ENCODE results near the gene RHBDL1. TPM values are rescaled to one million over a fixed set of nuclear protein-coding genes. Genes with fewer than 3 reads are reported as not detected.

Gene RHBDL1
- 1 to 10 TPM; 2.9 to 5.4 TPM for total RNA-seq

DNA sequence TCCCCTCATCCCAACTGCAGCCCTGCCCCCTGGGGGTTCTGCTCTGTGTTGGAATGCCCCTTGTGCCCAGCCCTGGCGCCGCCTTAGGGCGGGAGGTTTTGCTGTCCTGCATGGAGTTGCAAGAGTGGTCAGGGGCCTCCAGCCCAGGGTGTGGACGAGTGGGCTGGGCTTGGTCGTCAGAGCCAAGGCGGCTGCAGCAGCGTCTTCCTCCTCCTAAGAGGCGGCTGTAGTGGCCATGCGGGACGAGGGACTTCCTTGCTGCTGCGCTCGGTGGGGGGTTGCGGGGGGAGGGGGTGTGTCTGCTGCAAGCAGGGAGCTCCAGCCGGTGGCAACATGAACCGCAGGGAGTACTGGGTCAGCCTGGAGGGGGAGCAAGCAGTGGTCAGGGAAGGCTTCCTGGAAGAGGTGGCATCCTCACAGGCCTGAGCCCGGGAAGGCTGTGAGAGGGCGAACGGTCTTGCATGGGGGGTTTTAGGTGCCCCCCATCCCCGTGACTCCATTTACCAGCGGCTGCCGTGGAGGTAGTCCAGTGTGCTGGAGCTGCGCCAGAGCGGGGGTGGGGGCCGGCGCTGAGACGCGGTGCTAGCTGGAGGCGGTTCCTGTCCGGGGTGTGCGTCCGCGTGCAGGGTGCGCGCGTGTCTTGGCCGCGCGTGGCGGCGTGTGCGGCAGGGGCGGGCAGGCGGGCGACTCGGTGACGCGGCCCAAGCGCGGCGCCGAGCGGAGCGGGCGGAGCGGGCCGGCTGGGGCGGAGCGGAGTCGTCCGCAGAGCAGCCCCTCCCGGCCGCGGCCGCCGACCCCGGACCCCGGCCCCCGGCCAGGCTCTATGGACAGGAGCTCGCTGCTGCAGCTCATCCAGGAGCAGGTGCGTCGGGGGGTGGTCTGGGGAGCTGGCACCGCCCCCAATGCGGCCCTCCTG lies at the start of gene RHBDL1:
Gene RHBDL1, plus strand, starts transcription at position 704 of the 916 bp plus-strand sequence. Its CDS starts 120 bp downstream, at position 824.
- Mint-ChIP-seq H3K9me3 (no peaks in the 10 kb centered on the region), H3K36me3 (ENCODE audit: low read depth) (peaks cover 22% of the 10 kb centered on the region), H3K27me3 (no peaks in the 10 kb centered on the region), H3K4me3 (no peak within 1 kb of the TSS), H3K4me1 (no peaks in the 10 kb centered on the region), H3K27ac (no peak within 1 kb of the TSS)
- no peak for ATAC-seq (replicated peaks)

DNA sequence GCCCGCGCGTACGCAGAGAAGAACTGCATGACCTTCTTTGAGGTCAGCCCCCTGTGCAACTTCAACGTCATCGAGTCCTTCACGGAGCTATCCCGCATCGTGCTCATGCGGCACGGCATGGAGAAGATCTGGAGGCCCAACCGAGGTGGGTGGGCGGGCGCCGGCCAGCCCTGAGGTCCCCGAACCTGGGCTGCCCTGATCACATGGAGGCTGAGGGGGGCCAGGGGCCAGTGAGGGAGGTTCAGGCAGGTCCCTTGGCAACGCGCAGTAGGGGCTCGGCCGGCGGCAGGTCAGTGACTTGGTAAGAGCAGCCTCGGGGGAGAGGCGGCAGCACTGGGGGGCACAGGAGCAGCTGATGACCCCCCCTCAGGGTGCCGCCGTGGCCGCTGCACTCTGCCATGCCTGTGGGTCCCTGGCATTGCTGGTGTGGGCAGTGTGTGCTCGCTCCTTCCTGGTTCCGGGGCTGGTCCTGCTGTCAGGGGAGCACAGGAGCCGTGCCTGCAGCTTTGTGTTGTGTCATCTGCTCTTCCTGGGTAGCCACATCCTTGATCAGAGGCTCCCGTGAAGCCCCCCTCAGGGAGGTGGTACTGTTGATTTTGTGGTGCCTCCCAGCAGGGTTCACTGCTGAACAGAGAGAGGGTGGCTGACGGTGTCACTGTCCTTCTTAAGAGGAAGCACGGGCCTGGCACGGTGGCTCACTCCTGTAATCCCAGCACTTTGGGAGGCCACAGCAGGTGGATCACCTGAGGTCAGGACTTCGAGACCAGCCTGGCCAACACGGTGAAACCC lies 49.3 kb upstream of the RHBDL1 start:
- no peak overlapping the region for H3K27ac Mint-ChIP-seq
- no peaks in the 10 kb centered on the region for H3K4me1 Mint-ChIP-seq
- ATAC-seq (replicated peaks) = no peak
- no peak overlapping the region for H3K4me3 Mint-ChIP-seq
- H3K27me3 Mint-ChIP-seq = no peaks in the 10 kb centered on the region
- H3K36me3 Mint-ChIP-seq (ENCODE audit: low read depth) = no peaks in the 10 kb centered on the region
- no peaks in the 10 kb centered on the region for H3K9me3 Mint-ChIP-seq

DNA sequence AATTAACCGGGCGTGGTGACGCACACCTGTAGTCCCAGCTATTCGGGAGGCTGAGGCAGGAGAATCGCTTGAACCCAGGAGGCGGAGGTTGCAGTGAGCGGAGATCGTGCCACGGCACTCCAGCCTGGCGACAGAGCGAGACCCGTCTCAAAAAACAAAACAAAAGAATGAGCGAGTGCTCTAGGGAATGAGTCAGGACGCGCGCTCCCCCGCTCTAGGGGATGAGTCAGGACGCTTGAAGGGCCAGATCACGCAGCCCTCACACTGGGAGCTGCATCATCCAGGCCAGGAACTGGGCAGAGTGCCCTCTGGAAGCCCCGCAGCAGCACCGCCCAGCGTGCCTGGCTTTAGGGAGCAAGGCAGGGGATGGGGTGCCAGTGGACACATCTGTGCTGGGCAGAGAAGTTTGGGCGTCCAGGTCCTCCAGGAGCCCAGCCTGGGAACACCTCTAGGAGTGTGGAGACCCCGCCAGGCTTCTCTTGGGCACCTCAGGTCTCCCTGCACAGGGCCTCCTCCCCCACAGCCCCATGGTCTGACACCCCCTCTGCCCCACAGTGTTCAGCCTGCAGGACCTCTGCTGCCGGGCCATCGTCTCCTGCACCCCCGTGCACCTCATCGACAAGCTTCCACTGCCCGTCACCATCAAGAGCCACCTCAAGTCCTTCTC lies 48.6 kb upstream of the RHBDL1 start:
- no peaks in the 10 kb centered on the region for H3K36me3 Mint-ChIP-seq (ENCODE audit: low read depth)
- H3K4me1 Mint-ChIP-seq = no peaks in the 10 kb centered on the region
- H3K4me3 Mint-ChIP-seq = no peak overlapping the region
- ATAC-seq (replicated peaks) = no peak
- no peak overlapping the region for H3K27ac Mint-ChIP-seq
- H3K27me3 Mint-ChIP-seq = no peaks in the 10 kb centered on the region
- no peaks in the 10 kb centered on the region for H3K9me3 Mint-ChIP-seq

DNA sequence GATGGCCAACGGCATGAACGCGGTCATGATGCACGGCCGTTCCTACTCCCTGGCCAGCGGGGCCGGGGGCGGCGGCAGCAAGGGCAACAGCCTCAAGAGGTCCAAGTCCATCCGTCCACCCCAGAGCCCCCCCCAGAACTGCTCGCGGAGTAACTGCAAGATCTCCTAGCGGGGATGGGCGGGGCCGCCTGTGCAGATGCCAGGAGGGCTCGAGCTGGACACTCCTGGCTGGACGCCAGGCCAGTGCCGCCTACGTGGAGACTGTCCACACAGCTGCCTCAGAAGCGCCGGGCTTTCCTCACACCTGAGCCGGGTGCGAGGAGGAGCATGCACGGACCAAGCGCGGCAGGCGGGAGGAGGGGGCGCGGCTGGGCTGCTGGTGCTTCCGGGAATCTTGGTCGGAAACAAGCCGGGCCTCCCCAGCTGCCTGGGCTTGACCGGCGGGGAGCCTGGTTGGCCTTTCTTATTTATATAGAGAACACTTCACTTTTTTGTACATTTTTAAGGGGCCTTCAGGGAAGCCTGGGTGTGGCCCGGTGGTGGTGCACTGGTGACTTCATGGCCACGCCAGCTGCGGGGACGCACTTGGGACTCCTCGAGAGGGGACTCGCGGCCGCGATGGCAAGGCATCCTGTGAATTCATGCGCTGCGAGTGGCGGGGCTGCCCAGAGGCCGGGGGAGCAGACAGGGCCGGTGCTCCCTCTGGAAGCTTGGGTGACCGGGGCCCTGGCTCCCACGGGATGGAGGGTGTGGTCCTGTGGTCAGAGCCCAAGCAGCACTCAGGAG lies 47.8 kb upstream of the RHBDL1 start:
- Mint-ChIP-seq H3K4me3 (no peak overlapping the region), H3K27ac (no peak overlapping the region), H3K36me3 (ENCODE audit: low read depth) (no peaks in the 10 kb centered on the region), H3K9me3 (no peaks in the 10 kb centered on the region), H3K4me1 (no peaks in the 10 kb centered on the region), H3K27me3 (no peaks in the 10 kb centered on the region)
- ATAC-seq (replicated peaks) = no peak

DNA sequence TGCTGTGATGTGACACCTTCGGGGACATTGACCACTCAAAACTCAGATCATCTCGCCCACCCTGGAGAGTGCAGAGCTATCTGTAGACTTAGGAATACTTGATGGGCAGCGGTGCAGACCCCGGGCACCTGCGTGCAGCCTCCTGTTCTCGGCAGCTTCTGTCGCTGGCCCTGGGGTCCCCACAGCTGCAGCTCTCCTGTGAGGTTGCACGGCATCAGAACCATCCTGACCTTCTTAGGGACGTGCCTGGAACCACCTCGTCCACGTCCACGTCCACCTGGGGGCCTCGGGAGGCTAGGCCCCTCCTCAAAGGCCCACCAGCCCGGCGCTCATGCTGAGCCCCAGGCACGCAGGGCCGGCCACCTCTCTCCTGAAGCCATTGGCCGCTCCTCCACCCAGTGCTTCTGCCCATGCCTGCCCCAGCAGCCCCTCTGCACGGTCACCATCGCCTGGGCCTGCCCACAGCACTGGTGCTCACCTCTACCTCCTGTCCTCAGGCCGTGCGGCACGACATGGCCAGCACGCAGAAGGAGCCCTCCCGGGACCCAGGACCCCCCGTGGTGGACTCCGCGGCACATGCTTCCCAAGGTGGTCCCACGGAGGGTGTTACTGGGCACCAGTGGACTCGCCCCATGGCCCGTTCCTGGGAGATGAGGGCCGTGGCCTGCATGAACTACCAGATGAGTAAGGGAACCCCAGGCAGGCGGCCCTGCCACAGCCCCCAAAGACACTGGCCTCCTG lies 47.0 kb upstream of the RHBDL1 start:
- ATAC-seq (replicated peaks) = no peak
- no peaks in the 10 kb centered on the region for H3K36me3 Mint-ChIP-seq (ENCODE audit: low read depth)
- no peaks in the 10 kb centered on the region for H3K9me3 Mint-ChIP-seq
- no peak overlapping the region for H3K4me3 Mint-ChIP-seq
- H3K27me3 Mint-ChIP-seq = no peaks in the 10 kb centered on the region
- H3K27ac Mint-ChIP-seq = no peak overlapping the region
- no peaks in the 10 kb centered on the region for H3K4me1 Mint-ChIP-seq

DNA sequence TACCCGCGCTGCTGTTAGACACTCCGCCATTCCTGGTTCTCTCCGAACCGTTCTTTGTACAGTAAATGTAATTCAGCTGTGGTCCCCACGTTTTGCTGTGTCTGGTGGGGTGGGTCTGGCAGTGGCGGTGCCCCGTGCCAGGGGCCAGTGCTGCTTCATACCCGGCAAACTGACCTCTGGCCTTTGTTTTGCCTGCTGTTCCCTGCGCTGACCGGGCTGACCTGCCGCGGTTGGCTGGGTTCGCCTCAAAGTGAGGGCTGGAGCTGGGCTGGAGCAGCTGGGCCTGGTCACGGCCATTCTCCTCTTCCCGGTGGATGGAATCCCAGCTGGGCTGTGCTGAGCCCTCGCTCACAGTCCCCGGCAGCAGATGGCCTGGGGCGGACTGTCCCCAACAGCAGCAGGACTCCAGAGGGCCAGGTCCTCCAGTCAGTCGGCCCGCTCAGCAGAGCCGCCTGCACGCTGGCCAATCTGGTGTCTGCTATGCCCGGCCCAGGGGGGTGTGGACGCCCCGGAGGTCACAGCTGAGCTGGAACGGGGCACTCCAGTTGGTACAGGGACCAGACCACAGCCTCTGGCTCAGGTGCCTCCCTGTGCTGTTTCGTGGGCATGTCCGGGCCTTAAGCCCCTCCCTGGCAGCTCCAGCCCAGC lies 46.2 kb upstream of the RHBDL1 start:
- no peaks in the 10 kb centered on the region for H3K4me1 Mint-ChIP-seq
- H3K9me3 Mint-ChIP-seq = no peaks in the 10 kb centered on the region
- H3K36me3 Mint-ChIP-seq (ENCODE audit: low read depth) = peaks cover 4% of the 10 kb centered on the region
- no peak for ATAC-seq (replicated peaks)
- H3K27ac Mint-ChIP-seq = no peak overlapping the region
- H3K4me3 Mint-ChIP-seq = no peak overlapping the region
- no peaks in the 10 kb centered on the region for H3K27me3 Mint-ChIP-seq

DNA sequence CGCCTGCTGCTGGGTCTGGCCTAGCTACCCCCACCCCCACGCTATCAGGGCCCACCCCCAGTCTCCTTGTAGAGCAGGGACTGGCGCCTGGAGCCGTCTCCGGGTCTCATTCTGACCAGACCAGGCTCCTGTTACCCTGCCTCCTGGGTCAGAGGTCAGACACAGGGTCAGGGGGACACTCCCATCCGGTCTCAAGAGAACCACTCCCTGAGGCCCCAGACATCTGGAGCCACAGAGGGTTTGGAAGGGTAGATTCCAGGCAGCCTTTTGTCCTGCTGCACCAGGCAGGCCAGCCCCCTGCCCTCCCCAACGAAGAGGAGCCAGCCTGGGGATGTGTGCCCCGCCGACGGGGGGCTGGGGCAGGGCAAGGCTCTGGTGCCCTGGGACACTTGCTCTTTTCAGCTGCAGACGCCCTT lies 45.6 kb upstream of the RHBDL1 start:
- no peak for ATAC-seq (replicated peaks)
- no peak overlapping the region for H3K4me3 Mint-ChIP-seq
- no peaks in the 10 kb centered on the region for H3K9me3 Mint-ChIP-seq
- H3K4me1 Mint-ChIP-seq = no peaks in the 10 kb centered on the region
- peaks cover 7% of the 10 kb centered on the region for H3K36me3 Mint-ChIP-seq (ENCODE audit: low read depth)
- no peaks in the 10 kb centered on the region for H3K27me3 Mint-ChIP-seq
- no peak overlapping the region for H3K27ac Mint-ChIP-seq

DNA sequence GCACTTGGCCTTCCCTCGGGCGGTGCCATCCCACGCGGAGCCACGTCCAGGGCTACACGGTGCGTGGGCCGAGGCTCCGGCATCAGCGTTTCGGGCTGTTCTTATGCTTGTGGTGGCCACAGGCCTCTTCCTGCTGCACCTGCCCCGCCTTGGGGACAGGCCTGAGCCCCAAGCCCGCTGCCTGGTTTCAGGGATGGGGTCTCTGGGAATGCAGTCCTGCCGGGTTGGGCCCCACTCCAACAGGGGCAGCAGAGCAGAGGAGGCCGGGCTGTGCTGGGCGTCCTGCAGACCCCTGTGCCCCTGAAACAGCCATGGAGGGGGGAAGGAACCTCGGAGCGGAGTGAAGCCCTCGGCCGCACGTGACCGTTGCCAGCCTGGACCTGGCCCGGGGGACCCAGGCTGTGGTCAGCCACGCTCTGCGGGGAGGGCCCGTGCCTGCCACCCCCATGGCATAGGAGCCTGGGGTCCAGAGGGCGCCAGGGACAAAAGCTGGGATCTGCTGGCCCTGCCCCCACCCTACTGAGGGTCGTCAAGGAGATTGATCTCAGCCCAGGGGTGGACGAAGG lies 45.1 kb upstream of the RHBDL1 start:
- no peak for ATAC-seq (replicated peaks)
- Mint-ChIP-seq H3K4me3 (no peak overlapping the region), H3K27ac (no peak overlapping the region), H3K4me1 (no peaks in the 10 kb centered on the region), H3K36me3 (ENCODE audit: low read depth) (peaks cover 7% of the 10 kb centered on the region), H3K9me3 (no peaks in the 10 kb centered on the region), H3K27me3 (no peaks in the 10 kb centered on the region)

DNA sequence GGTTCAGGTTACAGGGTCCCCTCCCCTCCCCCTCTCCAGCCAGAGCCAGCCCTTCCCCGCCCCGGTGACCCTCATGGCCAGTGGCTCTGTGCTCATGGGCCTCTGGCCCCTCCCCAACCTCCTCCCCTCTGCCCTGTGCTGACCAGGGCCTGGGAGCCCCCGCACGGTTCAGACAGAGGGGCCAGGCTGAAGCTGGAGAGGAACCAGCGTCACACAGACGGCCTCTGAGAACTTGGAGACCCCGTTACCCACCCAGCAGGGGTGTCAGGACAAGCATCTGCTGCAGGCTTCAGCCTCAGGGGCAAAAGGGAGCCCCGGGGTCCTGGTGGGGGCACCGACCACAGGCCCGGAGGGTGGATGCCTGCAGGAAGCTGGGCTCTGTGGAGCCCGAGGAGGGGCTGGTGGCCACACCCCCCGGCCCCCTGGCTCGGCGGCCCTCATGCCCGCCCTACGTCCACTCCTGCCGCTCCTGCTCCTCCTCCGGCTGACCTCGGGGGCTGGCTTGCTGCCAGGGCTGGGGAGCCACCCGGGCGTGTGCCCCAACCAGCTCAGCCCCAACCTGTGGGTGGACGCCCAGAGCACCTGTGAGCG lies 44.6 kb upstream of the RHBDL1 start, which contains the start of gene WFIKKN1:
Gene WFIKKN1, plus strand, starts transcription at position 171 of the 591 bp plus-strand sequence. Its CDS starts 269 bp downstream, at position 440.
- no peaks in the 10 kb centered on the region for H3K9me3 Mint-ChIP-seq
- H3K27ac Mint-ChIP-seq = no peak within 1 kb of the TSS
- H3K27me3 Mint-ChIP-seq = no peaks in the 10 kb centered on the region
- H3K4me3 Mint-ChIP-seq = no peak within 1 kb of the TSS
- no peaks in the 10 kb centered on the region for H3K4me1 Mint-ChIP-seq
- ATAC-seq (replicated peaks) = no peak
- H3K36me3 Mint-ChIP-seq (ENCODE audit: low read depth) = peaks cover 7% of the 10 kb centered on the region

DNA sequence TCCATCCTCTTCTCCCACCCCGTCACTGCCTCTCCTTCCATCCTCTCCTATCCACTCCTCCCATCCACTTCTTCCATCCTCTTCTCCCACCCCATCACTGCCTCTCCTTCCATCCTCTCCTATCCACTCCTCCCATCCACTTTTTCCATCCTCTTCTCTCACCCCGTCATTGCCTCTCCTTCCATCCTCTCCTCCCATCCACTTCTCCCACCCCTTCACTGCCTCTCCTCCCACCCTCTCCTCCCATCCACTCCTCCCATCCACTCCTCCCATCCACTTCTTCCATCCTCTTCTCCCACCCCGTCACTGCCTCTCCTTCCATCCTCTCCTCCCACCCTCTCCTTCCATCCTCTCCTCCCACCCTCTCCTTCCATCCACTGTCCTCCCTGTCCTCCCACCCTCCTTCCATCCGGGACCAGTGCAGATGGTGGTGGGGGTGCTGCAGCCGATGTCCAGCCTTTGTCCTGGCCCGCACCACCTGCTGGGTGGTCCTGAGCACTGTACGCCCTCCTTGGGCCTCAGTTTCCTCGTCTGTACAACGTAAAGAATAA lies 43.6 kb upstream of the RHBDL1 start:
- Mint-ChIP-seq H3K9me3 (no peaks in the 10 kb centered on the region), H3K27ac (no peak overlapping the region), H3K27me3 (no peaks in the 10 kb centered on the region), H3K4me1 (peaks cover 6% of the 10 kb centered on the region), H3K36me3 (ENCODE audit: low read depth) (peaks cover 14% of the 10 kb centered on the region), H3K4me3 (no peak overlapping the region)
- ATAC-seq (replicated peaks) = no peak

DNA sequence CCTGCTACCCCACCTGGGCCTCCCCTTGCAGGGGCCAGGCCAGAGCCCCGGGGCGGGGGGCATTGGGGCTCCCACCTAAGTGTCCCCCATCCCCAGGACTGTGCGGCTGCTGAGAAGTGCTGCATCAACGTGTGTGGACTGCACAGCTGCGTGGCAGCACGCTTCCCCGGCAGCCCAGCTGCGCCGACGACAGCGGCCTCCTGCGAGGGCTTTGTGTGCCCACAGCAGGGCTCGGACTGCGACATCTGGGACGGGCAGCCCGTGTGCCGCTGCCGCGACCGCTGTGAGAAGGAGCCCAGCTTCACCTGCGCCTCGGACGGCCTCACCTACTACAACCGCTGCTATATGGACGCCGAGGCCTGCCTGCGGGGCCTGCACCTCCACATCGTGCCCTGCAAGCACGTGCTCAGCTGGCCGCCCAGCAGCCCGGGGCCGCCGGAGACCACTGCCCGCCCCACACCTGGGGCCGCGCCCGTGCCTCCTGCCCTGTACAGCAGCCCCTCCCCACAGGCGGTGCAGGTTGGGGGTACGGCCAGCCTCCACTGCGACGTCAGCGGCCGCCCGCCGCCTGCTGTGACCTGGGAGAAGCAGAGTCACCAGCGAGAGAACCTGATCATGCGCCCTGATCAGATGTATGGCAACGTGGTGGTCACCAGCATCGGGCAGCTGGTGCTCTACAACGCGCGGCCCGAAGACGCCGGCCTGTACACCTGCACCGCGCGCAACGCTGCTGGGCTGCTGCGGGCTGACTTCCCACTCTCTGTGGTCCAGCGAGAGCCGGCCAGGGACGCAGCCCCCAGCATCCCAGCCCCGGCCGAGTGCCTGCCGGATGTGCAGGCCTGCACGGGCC lies 42.8 kb upstream of the RHBDL1 start:
- peaks cover 6% of the 10 kb centered on the region for H3K4me1 Mint-ChIP-seq
- no peak overlapping the region for H3K4me3 Mint-ChIP-seq
- H3K27ac Mint-ChIP-seq = no peak overlapping the region
- H3K36me3 Mint-ChIP-seq (ENCODE audit: low read depth) = peaks cover 15% of the 10 kb centered on the region
- H3K9me3 Mint-ChIP-seq = no peaks in the 10 kb centered on the region
- ATAC-seq (replicated peaks) = no peak
- H3K27me3 Mint-ChIP-seq = no peaks in the 10 kb centered on the region
